HG03571 (cell line): ENCODE measurements around the gene CUEDC1.

Source experiments
- ATAC-seq: cut with Tn5 transposase; IDR thresholded peaks from one replicate; pipeline ENCODE4 v1.9.1; 2021; ENCODE audit not compliant: unreplicated experiment

The CUEDC1 gene

GRCh38 chr17:57866319-57866718, 88.9 kb downstream of the CUEDC1 start:
- ATAC-seq, result no peak

GRCh38 chr17:57864273-57864672, 90.9 kb downstream of the CUEDC1 start:
- no peak for ATAC-seq

- no peak for ATAC-seq
Measured at GRCh38 chr17:57862694-57863667, 92.2 kb downstream of the CUEDC1 start.

- no peak for ATAC-seq
Measured at GRCh38 chr17:57861790-57862693, 93.2 kb downstream of the CUEDC1 start.

GRCh38 chr17:57861000-57861789, 94.0 kb downstream of the CUEDC1 start:
- no peak for ATAC-seq

GRCh38 chr17:57860414-57860999, 94.7 kb downstream of the CUEDC1 start:
- ATAC-seq, result no peak

- ATAC-seq, result no peak
Measured at GRCh38 chr17:57859601-57860413, 95.4 kb downstream of the CUEDC1 start.

- no peak for ATAC-seq
Measured at GRCh38 chr17:57858838-57859237, 96.4 kb downstream of the CUEDC1 start.

- no peak for ATAC-seq
Measured at GRCh38 chr17:57856792-57857620, 98.2 kb downstream of the CUEDC1 start.

- ATAC-seq, result no peak
Measured at GRCh38 chr17:57855391-57856035, 99.7 kb downstream of the CUEDC1 start.

- ATAC-seq, result no peak
Measured at GRCh38 chr17:57853695-57854094, 101.5 kb downstream of the CUEDC1 start.

- ATAC-seq, result no peak
Measured at GRCh38 chr17:57852955-57853328, 102.3 kb downstream of the CUEDC1 start.

- ATAC-seq, result no peak
Measured at GRCh38 chr17:57852092-57852954, 102.9 kb downstream of the CUEDC1 start.

GRCh38 chr17:57849874-57850754, 105.1 kb downstream of the CUEDC1 start, which contains the start of gene MRPS23:
MRPS23 (minus strand) TSS chr17:57850044; CDS start chr17:57850010, 34 bp downstream.
- peak; percentile 93 for ATAC-seq

- ATAC-seq, result no peak
Measured at GRCh38 chr17:57849163-57849873, 105.9 kb downstream of the CUEDC1 start.
